Measurements from ENCODE around the gene GPATCH3.
"Not testable (repeated sequence)": the region's sequence is repeated elsewhere in the genome, so short reads cannot be mapped to it uniquely, and the experiment has no call there.

GPATCH3 gene

GRCh38 chr1:26863685-26864077 is 36.6 kb downstream of the GPATCH3 start:
- DNase-seq (ENCODE audit: low spot score) = no peak

- DNase-seq (ENCODE audit: low spot score) = peak; percentile 69
Observed at GRCh38 chr1:26862781-26863684, 37.2 kb downstream of the GPATCH3 start, which contains the start of gene SFN. Gene SFN (plus strand): TSS chr1:26863149. CDS start chr1:26863213, 64 bp downstream.

DNA sequence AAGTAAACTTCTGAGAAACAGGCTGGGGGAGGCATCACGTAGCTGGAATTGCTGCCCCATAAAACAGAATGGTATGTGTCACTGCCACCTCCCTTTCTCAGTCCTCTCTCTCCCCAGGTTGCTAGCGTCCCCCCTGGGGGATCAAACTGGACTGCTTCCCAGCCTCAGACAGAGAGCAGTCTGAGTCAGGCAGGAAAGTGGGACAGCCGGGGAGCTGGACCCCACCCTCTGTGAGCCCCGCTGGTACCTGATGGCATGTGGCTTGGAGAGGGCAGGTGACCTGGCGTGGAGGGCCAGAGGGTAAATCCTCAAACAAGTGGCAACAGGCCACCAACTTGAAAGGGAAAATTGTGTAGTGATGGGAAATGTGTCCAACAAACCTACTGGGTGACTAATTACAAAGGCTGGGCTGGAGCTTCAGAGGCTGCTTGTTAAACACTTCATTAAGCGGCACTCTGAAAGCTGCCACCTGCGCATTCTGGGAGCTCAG is 38.3 kb downstream of the GPATCH3 start:
- DNase-seq (ENCODE audit: low spot score) = no peak

GRCh38 chr1:26861286-26861701 is 39.0 kb downstream of the GPATCH3 start:
- DNase-seq (ENCODE audit: low spot score) = no peak

DNA sequence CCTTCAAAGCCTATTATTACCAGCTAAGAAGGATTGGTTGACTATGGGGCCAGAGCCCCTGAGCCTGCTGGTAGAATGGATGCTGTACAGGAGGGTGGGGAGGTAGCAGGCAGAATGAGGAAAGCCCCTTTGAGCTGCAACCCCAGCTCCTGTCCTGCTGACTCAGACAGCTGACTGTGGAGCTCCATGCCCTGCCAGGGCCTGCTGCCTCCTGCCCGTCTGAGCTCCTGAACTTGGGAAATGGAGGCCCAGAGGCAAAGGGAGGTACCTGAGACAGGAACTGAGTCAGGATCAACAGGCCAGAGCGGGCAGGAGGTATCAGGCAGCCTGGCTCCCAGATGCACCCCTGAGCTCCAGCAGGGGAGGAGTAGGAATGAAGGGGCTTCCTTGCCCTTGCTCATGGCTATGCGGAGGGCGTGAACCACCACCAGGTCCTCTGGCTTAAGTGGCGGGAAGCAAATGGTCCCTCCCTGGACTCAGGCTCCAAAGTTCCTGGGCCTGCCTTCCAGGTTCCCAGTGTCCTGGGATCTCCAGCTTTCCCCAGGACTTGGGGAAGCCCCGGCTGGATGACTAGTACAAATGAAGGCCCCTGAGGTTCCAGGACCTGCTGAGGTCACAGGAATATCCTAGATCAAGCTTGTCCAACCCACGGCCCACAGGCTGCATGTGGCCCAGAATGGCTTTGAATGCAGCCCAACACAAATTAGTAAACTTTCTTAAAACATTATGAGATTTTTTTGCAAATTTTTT is 41.2 kb downstream of the GPATCH3 start:
- DNase-seq (ENCODE audit: low spot score) = no peak

DNA sequence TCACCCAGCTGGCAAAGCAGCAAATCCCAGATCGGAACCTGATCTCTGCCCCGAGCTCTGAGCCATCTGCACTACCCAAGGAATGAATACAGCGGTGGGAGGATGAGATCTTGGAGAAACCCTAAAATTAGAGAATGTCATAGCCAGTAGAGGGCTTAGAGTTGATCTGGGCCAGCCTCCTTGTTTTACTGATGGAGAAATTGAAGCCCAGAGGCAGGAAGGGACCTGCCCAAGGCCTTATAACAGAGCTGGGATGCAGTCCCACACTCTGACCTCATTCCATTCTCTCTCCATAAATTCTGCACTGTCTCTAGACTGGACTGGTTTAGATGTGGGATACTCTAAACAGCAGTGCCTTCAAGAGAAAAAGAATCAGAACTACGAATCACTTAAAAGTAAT is 42.1 kb downstream of the GPATCH3 start:
- no peak for DNase-seq (ENCODE audit: low spot score)

DNA sequence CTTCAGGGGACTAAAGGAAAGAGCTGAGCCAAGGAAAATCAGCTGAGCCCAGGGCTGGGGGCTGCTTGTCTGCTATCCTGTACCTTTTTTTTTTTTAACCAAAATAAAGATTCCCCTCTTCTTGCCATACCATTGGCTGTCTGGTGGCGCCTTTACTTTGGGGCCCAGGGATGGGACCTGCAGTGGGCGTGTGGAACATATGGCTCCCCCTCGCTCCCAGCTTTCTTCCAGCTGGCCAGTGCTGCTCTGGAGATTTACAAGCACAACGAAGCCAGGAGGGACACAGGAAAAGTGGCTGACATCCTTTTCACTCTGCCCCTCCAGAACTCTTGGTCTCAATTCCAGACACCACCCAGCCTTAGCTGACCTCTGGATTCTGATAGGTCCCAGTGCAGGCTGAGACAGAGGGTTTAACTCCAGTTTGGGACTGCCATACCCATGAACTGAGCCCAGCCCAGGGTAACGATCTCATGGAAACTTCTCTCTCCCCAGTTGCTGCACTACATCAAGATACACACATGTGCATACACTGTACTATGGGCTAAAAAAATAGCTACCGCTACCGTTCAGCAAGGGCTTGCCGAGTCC is 42.7 kb downstream of the GPATCH3 start:
- DNase-seq (ENCODE audit: low spot score) = no peak

- DNase-seq (ENCODE audit: low spot score) = no peak
Observed at GRCh38 chr1:26856604-26857469, 43.4 kb downstream of the GPATCH3 start.

- no peak for DNase-seq (ENCODE audit: low spot score)
Observed at GRCh38 chr1:26856181-26856580, 44.1 kb downstream of the GPATCH3 start.

DNA sequence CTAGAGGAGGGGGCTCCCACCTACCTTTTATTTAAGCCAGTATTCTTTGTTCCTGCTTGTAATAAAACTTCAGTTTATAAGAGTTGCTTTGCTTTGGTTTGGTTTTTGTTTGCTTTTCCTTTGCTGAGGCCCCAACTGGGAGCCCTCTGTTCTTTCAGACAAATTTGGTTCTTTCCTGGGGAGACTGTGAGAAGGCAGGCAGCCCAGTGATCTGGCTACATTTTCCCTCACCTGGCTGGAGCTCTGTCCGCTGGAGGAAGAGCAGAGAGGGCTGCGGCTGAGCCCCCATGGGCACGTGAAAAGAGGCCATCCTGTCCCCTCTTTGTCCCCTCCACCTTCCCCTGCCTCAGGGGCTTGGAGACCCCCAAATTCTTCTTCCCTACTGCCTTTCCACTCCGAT is 44.6 kb downstream of the GPATCH3 start:
- no peak for DNase-seq (ENCODE audit: low spot score)

GRCh38 chr1:26854906-26855305 is 45.4 kb downstream of the GPATCH3 start:
- no peak for DNase-seq (ENCODE audit: low spot score)

DNA sequence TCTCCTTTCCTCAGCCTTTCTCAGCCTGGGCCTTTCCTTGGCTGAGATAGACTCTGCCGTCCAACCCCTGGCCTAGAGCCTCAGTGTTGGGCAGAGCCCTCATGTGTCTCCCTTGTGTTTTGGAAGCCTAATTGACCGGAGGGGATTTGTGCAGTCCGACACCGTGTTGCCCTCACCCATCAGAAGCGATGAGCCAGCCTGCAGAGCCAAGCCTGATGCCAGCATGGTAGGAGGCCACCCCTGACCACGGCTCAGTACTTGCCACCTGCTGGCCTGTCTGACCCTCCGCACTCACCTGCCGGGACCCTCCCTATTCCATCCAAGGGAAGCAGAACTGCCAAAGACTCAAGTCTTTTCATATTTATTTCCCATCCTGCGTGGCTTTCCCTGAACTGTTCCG is 46.7 kb downstream of the GPATCH3 start:
- DNase-seq (ENCODE audit: low spot score) = no peak

GRCh38 chr1:26853156-26853555 is 47.1 kb downstream of the GPATCH3 start:
- DNase-seq (ENCODE audit: low spot score) = peak; percentile 81

DNA sequence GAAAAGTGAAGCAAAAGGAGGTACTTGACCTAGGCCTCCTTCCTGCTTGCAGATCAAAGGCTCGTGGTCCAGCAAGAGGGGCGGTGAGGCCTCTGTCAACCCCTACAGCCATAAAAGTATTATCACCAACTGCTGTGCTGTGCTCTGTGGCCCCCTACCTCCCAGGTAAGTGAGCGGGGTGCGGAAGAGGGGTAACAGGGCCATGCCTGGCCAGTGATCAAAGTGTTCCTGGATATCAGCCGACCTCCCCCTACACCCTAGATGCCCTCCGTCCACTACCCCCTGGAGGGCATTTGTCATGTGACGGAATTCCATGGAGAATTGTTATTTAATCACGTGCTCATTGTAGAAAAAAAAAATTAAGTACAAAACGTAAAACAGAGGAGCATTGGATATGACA is 47.6 kb downstream of the GPATCH3 start:
- DNase-seq (ENCODE audit: low spot score) = no peak

- no peak for DNase-seq (ENCODE audit: low spot score)
Observed at GRCh38 chr1:26851106-26851684, 49.1 kb downstream of the GPATCH3 start.

DNA sequence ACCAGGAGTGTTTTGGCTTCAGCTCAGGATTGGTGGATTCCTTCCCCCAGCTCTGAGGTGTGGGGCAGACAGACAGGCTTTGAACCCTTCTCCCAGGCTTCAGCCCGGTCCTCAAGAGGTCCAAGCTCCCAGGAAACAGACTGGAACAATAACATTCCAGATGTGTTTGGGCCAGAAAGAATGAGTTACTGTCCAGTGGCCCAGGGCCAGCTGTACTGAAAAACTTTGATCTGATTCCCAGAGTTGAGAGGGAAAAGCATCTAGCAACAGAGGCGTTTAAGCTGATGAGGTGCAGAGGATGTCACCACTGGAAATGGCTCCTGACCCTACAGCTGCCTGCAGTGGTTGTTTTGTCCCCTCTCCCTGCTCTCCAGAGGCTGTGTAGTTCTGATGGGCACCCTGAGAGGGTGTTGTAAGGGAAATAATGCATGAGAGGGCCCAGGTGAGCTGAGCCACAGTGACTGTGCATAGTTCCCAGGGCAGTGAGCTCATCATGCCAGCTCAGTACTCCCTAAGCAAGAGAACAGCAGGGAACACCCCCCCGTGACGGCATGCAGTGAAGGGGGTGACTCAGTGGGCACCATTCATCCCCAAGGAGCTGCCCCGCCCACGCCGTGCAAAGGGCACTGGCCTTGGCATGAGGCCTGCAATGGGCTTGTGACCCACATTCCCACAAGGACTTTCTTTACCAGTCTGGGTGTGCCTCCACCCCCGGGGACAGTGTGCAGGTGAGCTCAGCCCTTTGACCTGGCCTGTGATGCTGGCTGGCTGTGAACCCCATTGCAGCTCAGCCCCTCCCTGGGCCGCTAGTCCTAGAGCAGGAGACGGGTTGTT is 51.1 kb downstream of the GPATCH3 start:
- no peak for DNase-seq (ENCODE audit: low spot score)

- no peak for DNase-seq (ENCODE audit: low spot score)
Observed at GRCh38 chr1:26848499-26848898, 51.8 kb downstream of the GPATCH3 start.

GRCh38 chr1:26847826-26848225 is 52.4 kb downstream of the GPATCH3 start:
- not testable (repeated sequence) for DNase-seq (ENCODE audit: low spot score)

DNA sequence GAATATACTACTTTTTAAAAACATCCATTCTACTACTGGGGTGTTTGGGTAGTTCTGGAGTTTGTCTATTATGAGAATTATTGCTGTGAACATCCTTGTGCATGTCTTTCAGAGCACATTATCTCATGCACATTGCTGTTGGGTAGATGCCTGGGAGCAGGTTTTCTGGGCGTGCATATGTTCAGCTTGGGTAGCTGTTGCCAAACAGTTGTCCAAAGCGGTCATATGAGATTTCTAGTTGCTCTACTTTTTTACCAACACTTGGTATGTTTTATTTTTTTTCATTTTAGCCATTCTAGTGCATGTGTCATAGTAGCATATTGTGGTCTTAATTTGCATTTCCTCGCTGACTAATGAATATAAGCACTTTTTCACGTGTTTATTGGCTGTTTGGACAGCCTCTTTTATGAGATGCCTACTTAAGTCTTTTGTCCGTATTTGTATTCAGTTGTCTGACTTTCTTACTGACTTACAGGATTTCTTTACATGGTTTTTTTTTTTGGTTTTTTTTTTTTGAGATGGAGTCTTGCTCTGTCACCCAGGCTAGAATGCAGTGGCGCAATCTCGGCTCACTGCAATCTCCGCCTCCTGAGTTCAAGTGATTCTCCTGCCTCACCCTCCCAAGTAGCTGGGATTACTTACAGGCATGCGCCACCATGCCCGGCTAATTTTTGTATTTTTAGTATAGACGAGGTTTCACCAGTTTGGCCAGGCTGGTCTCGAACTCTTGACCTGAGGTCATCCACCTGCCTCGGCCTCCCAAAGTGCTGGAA is 55.7 kb downstream of the GPATCH3 start:
- DNase-seq (ENCODE audit: low spot score) = no peak
